ENCODE data around the gene HERPUD1. TPM values are rescaled to one million over a fixed set of nuclear protein-coding genes. Genes with fewer than 3 reads are reported as not detected.

The HERPUD1 gene
- total RNA-seq, 1 experiment from 2014 or later = 28.9 TPM

DNA sequence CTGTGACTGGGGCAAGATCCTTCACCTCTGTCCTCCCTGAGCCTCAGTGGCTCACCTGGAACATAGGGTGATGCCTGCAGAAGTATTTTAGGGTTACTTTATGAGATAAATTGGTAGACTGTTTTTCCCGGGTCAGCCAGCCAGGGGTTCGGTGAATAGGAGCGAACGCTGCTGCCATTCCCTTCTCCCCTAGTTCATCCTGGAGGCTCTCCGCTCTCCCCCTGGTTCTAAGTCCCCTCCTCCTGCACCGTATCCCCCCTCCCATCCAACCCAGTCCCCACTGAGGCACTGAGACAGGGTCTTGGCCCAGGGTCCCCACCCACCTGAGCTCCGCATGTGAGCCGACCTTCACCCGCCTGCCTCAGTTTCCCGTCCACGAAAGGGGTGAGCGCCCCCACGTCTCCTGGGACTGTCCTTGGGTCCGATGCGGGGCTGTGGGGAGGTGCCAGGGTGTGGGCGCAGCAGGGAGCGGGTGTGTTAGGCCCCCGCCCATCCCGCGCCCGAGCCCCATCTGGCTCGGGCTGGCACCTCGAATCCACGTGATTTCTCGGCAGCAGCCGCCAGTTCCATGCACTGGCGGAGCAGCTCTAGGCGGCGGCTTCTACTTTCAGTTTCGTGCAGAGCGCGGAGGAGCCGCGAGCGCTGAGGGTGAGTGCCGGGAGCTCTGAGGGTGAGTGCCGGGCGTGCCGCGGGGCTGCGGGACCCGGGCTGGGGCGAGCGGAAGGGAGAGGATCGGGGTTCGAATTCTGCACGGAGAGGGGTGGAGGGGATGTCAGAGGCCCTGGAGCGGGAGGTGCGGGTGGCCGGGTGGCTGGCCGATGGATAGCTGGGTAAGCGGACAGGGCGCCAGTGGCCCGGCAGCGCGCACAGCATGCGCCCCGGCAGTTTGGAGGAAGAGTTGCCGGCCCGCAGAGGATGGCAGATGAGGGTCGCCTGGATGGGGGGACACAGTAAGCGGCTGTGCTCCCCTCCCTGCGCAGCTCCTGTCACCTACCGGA is 57.3 kb downstream of the HERPUD1 start, which contains the start of gene NLRC5:
Gene NLRC5 (plus strand): TSS at position 610 of the 998 bp plus-strand sequence. CDS start 31,156 bp downstream, outside the sequence.
- Mint-ChIP-seq H3K36me3 (ENCODE audit: insufficient read depth in 1 of 3, low read depth in 3 of 3) (no peaks in the 10 kb centered on the region; a peak in 1 of 7 replicates), H3K27me3 (ENCODE audit: low read depth) (peaks cover 56% of the 10 kb centered on the region), H3K4me3 (peak within 1 kb of the TSS; percentile 87 to 88), H3K9me3 (no peaks in the 10 kb centered on the region), H3K4me1 (peaks cover 18 to 29% of the 10 kb centered on the region in 2 experiments), H3K27ac (peak within 1 kb of the TSS in 1 of 3 experiments; percentile 61; a peak in 1 of 7 replicates)
- no peak within 1 kb of the TSS for H2BK120ac ChIP-seq (ENCODE audit: low read depth, low read length, poor library complexity, severe bottlenecking)
- H3K4ac ChIP-seq (ENCODE audit: low read depth, low read length) = no peak within 1 kb of the TSS
- DNase-seq = peak; percentile 68
- no peaks in the 10 kb centered on the region for H3K79me1 ChIP-seq (ENCODE audit: insufficient read depth, low read depth, low read length, poor library complexity, severe bottlenecking)
- H4K8ac ChIP-seq (replicated peaks; ENCODE audit: insufficient read length, low read depth, low read length) = no peak within 1 kb of the TSS
- peaks cover 6% of the 10 kb centered on the region; the same call in 1 of the 2 replicates for H3K27me3 ChIP-seq (ENCODE audit: insufficient read depth, low read length)
- no peak within 1 kb of the TSS for H4K91ac ChIP-seq (ENCODE audit: insufficient read length, low read depth, low read length)
- H3K18ac ChIP-seq (ENCODE audit: insufficient read length, low read depth, low read length) = no peak within 1 kb of the TSS
- no peak within 1 kb of the TSS for H3T11ph ChIP-seq (ENCODE audit: low read length)
- no peak within 1 kb of the TSS for H2BK15ac ChIP-seq (ENCODE audit: low read depth, low read length)
- no peak within 1 kb of the TSS for H2BK20ac ChIP-seq (ENCODE audit: low read depth, low read length, poor library complexity, severe bottlenecking)
- H3K4me2 ChIP-seq (ENCODE audit: insufficient read depth, insufficient read length, low read length) = peak within 1 kb of the TSS; percentile 41
- H3K4me1 ChIP-seq (ENCODE audit: insufficient read depth, low read length) = no peaks in the 10 kb centered on the region
- peaks cover 2% of the 10 kb centered on the region for H3K23me2 ChIP-seq (ENCODE audit: insufficient read length, low read depth, low read length, poor library complexity, severe bottlenecking)
- no peaks in the 10 kb centered on the region for H3K79me2 ChIP-seq (ENCODE audit: insufficient read depth, low read length)
- no peak within 1 kb of the TSS for H4K5ac ChIP-seq (ENCODE audit: insufficient read length, low read depth, low read length)
- no peaks in the 10 kb centered on the region for H4K20me1 ChIP-seq (ENCODE audit: control insufficient read depth, insufficient read depth, insufficient read length)
- H3K9me3 ChIP-seq (ENCODE audit: control insufficient read depth, low read depth, low read length) = no peaks in the 10 kb centered on the region
- H2AFZ ChIP-seq (ENCODE audit: low read length) = no peak within 1 kb of the TSS
- no peak within 1 kb of the TSS for H3K9ac ChIP-seq (ENCODE audit: extremely low read depth, insufficient read length, low read length)
- no peak within 1 kb of the TSS for H2BK5ac ChIP-seq (ENCODE audit: insufficient read length, low read length)
- H3K14ac ChIP-seq (ENCODE audit: insufficient read depth, low read length) = peak within 1 kb of the TSS; percentile 44; the same call in 1 of the 2 replicates
- WGBS (ENCODE audit: extremely low coverage, insufficient read length, low lambda C conversion rate) = no CpG with 5 or more reads among the region's 64 CpGs
- no peak within 1 kb of the TSS for H3K23ac ChIP-seq (ENCODE audit: insufficient read length, low read depth, low read length)
- no peak within 1 kb of the TSS for H2AK5ac ChIP-seq (ENCODE audit: insufficient read length, low read length)
- no peak within 1 kb of the TSS for H3K56ac ChIP-seq (ENCODE audit: insufficient read length, low read depth, low read length)
- TF ChIP-seq, protein P1, sequence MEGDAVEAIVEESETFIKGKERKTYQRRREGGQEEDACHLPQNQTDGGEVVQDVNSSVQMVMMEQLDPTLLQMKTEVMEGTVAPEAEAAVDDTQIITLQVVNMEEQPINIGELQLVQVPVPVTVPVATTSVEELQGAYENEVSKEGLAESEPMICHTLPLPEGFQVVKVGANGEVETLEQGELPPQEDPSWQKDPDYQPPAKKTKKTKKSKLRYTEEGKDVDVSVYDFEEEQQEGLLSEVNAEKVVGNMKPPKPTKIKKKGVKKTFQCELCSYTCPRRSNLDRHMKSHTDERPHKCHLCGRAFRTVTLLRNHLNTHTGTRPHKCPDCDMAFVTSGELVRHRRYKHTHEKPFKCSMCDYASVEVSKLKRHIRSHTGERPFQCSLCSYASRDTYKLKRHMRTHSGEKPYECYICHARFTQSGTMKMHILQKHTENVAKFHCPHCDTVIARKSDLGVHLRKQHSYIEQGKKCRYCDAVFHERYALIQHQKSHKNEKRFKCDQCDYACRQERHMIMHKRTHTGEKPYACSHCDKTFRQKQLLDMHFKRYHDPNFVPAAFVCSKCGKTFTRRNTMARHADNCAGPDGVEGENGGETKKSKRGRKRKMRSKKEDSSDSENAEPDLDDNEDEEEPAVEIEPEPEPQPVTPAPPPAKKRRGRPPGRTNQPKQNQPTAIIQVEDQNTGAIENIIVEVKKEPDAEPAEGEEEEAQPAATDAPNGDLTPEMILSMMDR (conservative IDR thresholded peaks at IDR 0.05) = no peak
- no peak within 1 kb of the TSS for H3K27ac ChIP-seq (ENCODE audit: insufficient read length, low read depth, low read length)
- H2BK12ac ChIP-seq (ENCODE audit: insufficient read length, low read depth, low read length) = no peak within 1 kb of the TSS

Data from H9 (cell line).